ENCODE measurements around the gene AGK. TPM values are rescaled to one million over a fixed set of nuclear protein-coding genes. Genes with fewer than 3 reads are reported as not detected.
"Not testable (repeated sequence)": the region's sequence is repeated elsewhere in the genome, so short reads cannot be mapped to it uniquely, and the experiment has no call there.

Gene AGK
- total RNA-seq, 1 donor from 2014 or later, result 27.7 TPM

GRCh38 chr7:141549582-141549981, 1.6 kb upstream of the AGK start:
- DNase-seq, result no peak
- intact Hi-C loops (cut with DNase I), result loop anchor here (10.0 kb wide), 1 partner anchor 95 kb away; no protein-coding TSS in a partner anchor

GRCh38 chr7:141550386-141551093, 670 bp upstream of the AGK start:
- intact Hi-C loops (cut with DNase I), result no loop called here
- ATAC-seq (ENCODE audit: poor library complexity) (peak; percentile 50), DNase-seq (no peak)

More at GRCh38 chr7:141549582-141549981, 1.6 kb upstream of the AGK start:
- no peak for ATAC-seq (ENCODE audit: poor library complexity)

- ATAC-seq (ENCODE audit: poor library complexity) (no peak), DNase-seq (no peak)
- intact Hi-C loops (cut with DNase I), result no loop called here
Observed at GRCh38 chr7:141551782-141552181, 572 bp downstream of the AGK start.

GRCh38 chr7:141557360-141557759, 6.2 kb downstream of the AGK start:
- ATAC-seq (ENCODE audit: poor library complexity) (no peak), DNase-seq (no peak)
- intact Hi-C loops (cut with DNase I), result no loop called here

GRCh38 chr7:141557831-141558531, 6.8 kb downstream of the AGK start:
- ATAC-seq (ENCODE audit: poor library complexity); DNase-seq; intact Hi-C loops (cut with DNase I): not testable (repeated sequence)

GRCh38 chr7:141558544-141559183, 7.5 kb downstream of the AGK start:
- intact Hi-C loops (cut with DNase I), result no loop called here
- DNase-seq (no peak), ATAC-seq (ENCODE audit: poor library complexity) (peak; percentile 82)

- intact Hi-C loops (cut with DNase I), result no loop called here
- ATAC-seq (ENCODE audit: poor library complexity) (no peak), DNase-seq (no peak)
Observed at GRCh38 chr7:141559961-141560360, 8.8 kb downstream of the AGK start.

GRCh38 chr7:141562036-141562435, 10.8 kb downstream of the AGK start:
- peak; percentile 10 for ATAC-seq (ENCODE audit: poor library complexity)
- intact Hi-C loops (cut with DNase I), result no loop called here
- DNase-seq, result no peak

GRCh38 chr7:141562543-141562942, 11.3 kb downstream of the AGK start:
- ATAC-seq (ENCODE audit: poor library complexity), result peak; percentile 80
- no peak for DNase-seq
- intact Hi-C loops (cut with DNase I), result no loop called here

- intact Hi-C loops (cut with DNase I), result no loop called here
- DNase-seq, result no peak
- ATAC-seq (ENCODE audit: poor library complexity), result no peak
Observed at GRCh38 chr7:141562972-141563371, 11.8 kb downstream of the AGK start.

- ATAC-seq (ENCODE audit: poor library complexity), result no peak
- DNase-seq, result no peak
- intact Hi-C loops (cut with DNase I), result no loop called here
Observed at GRCh38 chr7:141563956-141564623, 12.9 kb downstream of the AGK start.

GRCh38 chr7:141567432-141567831, 16.2 kb downstream of the AGK start:
- intact Hi-C loops (cut with DNase I), result no loop called here
- ATAC-seq (ENCODE audit: poor library complexity) (no peak), DNase-seq (no peak)

GRCh38 chr7:141568227-141568626, 17.0 kb downstream of the AGK start:
- intact Hi-C loops (cut with DNase I), result no loop called here
- DNase-seq, result no peak
- ATAC-seq (ENCODE audit: poor library complexity), result peak; percentile 84

- peak; percentile 55 for ATAC-seq (ENCODE audit: poor library complexity)
- DNase-seq, result no peak
- intact Hi-C loops (cut with DNase I), result no loop called here
Observed at GRCh38 chr7:141571059-141571458, 19.8 kb downstream of the AGK start.

GRCh38 chr7:141572175-141572574, 21.0 kb downstream of the AGK start:
- DNase-seq (no peak), ATAC-seq (ENCODE audit: poor library complexity) (no peak)
- intact Hi-C loops (cut with DNase I), result no loop called here

- intact Hi-C loops (cut with DNase I), result no loop called here
- DNase-seq, result no peak
- ATAC-seq (ENCODE audit: poor library complexity), result peak; percentile 76
Observed at GRCh38 chr7:141573511-141573910, 22.3 kb downstream of the AGK start.

GRCh38 chr7:141575164-141575563, 24.0 kb downstream of the AGK start:
- intact Hi-C loops (cut with DNase I), result no loop called here
- ATAC-seq (ENCODE audit: poor library complexity) (no peak), DNase-seq (no peak)

- intact Hi-C loops (cut with DNase I), result no loop called here
- no peak for ATAC-seq (ENCODE audit: poor library complexity)
Observed at GRCh38 chr7:141575654-141576448, 24.6 kb downstream of the AGK start.

More at GRCh38 chr7:141575654-141576448, 24.6 kb downstream of the AGK start:
- DNase-seq, result no peak
